Measurements from ENCODE around the gene KCNJ8. TPM values are rescaled to one million over a fixed set of nuclear protein-coding genes. Genes with fewer than 3 reads are reported as not detected.

The KCNJ8 gene
- total RNA-seq (2021; fragmentation: NEBNext Ultra II Directional; extraction: Animal tissue kit (Norgen Biotek cat#: 25700)) (0.96 and 1.4 TPM in 2 replicates), polyA plus RNA-seq (2011; rRNA removed) (0.48 and 0.78 TPM in 2 replicates), polyA minus RNA-seq (2011; rRNA and poly(A)+ RNA removed) (1.1 and 1.3 TPM in 2 replicates)
- polyA plus RNA-seq (2011; cell fraction: cytosol; rRNA removed) = 0.54 TPM
- 0.57 TPM for polyA plus RNA-seq (2011; cell fraction: nucleus; rRNA removed)
- 0.57 to 1.2 TPM (median 0.81 TPM) in 4 replicates for polyA plus RNA-seq (2012, experiment 1 of 2)
- polyA plus RNA-seq (2012, experiment 2 of 2) = 0.25 TPM
- polyA plus RNA-seq (2013, experiment 1 of 2) = 0.85 TPM
- polyA plus RNA-seq (2013, experiment 2 of 2) = 0.98 TPM
- 0.59 TPM for polyA minus RNA-seq (2011; cell fraction: cytosol; rRNA and poly(A)+ RNA removed)
- 1.7 TPM for polyA minus RNA-seq (2011; cell fraction: nucleus; rRNA and poly(A)+ RNA removed)
- long read RNA-seq, experiment 1, partial matches to known transcripts = 0 of 3 reads
- long read RNA-seq, experiment 1, other reads (novel, unspliced or antisense) = 1 of 3 reads
- long read RNA-seq, experiment 2, partial matches to known transcripts = 0 of 2 reads
- long read RNA-seq, experiment 2, other reads (novel, unspliced or antisense) = 2 of 2 reads

DNA sequence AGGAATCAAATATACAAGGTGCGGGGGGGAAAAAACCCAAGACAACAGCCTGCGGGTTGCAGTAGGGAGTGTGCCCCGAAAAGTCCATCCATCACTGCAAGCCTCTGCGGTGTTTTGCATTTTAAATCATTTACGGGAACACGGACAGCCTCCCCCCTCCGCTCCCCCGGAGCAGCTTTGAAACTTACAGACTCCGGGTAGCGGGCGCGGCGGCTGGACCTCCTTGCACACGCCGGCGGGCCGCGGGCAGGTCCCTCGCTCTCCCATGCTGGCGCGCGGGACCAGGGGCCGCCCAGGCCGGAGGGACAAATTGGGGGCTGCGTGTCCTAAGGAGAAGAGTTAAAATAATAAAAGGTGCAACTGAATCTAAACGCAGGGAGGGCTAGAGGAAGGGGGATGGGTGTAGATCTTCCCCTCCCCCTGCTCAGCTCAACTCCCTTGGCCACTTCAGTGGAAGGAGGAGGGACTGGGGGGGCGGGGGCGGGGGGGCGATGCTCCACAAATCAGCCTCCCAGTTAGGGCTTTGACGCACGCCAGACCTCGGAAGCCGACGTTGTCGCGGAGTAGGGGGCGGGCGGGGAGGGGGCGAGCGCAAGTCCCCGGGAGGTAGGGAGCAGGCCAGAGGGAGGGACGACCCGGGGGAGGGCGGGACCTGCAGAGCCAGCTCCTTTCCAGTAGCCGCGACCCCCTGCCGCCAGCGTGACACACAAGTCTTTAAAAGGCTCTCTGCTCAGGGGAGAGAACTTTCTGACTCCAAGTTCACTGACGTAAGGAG is at the start of gene KCNJ8:
Gene KCNJ8, minus strand, starts transcription at position 349 of the 775 bp plus-strand sequence. CDS start 1,090 bp downstream, outside the sequence.
- FAIRE-seq (no peak), DNase-seq (ENCODE audit: low read depth in 1 of 2, low spot score in 2 of 2) (peak; percentile 53 to 75)
- no peak within 1 kb of the TSS for H2BK20ac ChIP-seq (ENCODE audit: low read length)
- H2BK12ac ChIP-seq (ENCODE audit: low read depth, low read length) = no peak within 1 kb of the TSS
- ChIA-PET POLR2A (ENCODE audit: partially characterized antibody) (interaction anchor here (0.6 kb wide), 1 partner anchor 159 kb away, joined by 3 read pairs; no protein-coding TSS in a partner anchor), CTCF (ENCODE audit: partially characterized antibody) (interaction anchor here (1.3 kb wide), 2 partner anchors 213 to 215 kb away, joined by 4 to 5 read pairs; no protein-coding TSS in a partner anchor)
- no peak within 1 kb of the TSS for H3K14ac ChIP-seq (ENCODE audit: insufficient read length)
- no peak within 1 kb of the TSS for H4K8ac ChIP-seq (ENCODE audit: extremely low read depth, insufficient read depth, low read length)
- no peaks in the 10 kb centered on the region for H3K9me3 ChIP-seq (ENCODE audit: insufficient read depth in 2 of 2, low read depth in 1 of 2, low read length in 1 of 2)
- H3K27me3 ChIP-seq (replicated peaks in 1 of 4; ENCODE audit: control insufficient read depth in 3 of 4, extremely low read depth in 1 of 4, insufficient read depth in 3 of 4, low read length in 3 of 4) = peaks cover 0 to 9% (median 2%) of the 10 kb centered on the region in 4 experiments; a peak in 3 of 7 replicates
- 1% methylated on average over 39 of the region's 49 CpGs; no CpG with 5 or more reads in 1 of the 2 experiments for WGBS, 2 experiments (ENCODE audit: extremely low coverage in 1 of 2, insufficient coverage in 1 of 2, insufficient read length in 1 of 2, insufficient replicate concordance in 2 of 2, low coverage in 1 of 2, low lambda C conversion rate in 2 of 2, missing lambda C conversion rate in 1 of 2)
- peaks cover 0 to 6% (median 0%) of the 10 kb centered on the region in 4 experiments; a peak in 1 of 7 replicates for H3K4me1 ChIP-seq (replicated peaks in 1 of 4; ENCODE audit: control insufficient read depth in 3 of 4, insufficient read depth in 4 of 4, low read length in 3 of 4)
- H4K91ac ChIP-seq (replicated peaks; ENCODE audit: insufficient read length, low read length) = no peak within 1 kb of the TSS
- H4K20me1 ChIP-seq (replicated peaks in 1 of 2; ENCODE audit: control insufficient read depth in 1 of 2, insufficient read depth in 2 of 2, low read length in 2 of 2) = no peaks in the 10 kb centered on the region
- H3K79me2 ChIP-seq (ENCODE audit: control insufficient read depth in 1 of 2, insufficient read depth in 2 of 2, low read length in 2 of 2) = no peaks in the 10 kb centered on the region
- H2AK5ac ChIP-seq (ENCODE audit: low read depth, low read length) = no peak within 1 kb of the TSS
- no peak within 1 kb of the TSS for H3K27ac ChIP-seq (ENCODE audit: low read depth, low read length)
- H2AFZ ChIP-seq (ENCODE audit: low read length) = peak within 1 kb of the TSS; percentile 59; the same call in 1 of the 2 replicates
- no peak within 1 kb of the TSS for H2BK5ac ChIP-seq (ENCODE audit: low read depth, low read length)
- no peaks in the 10 kb centered on the region for H3K36me3 ChIP-seq (ENCODE audit: control insufficient read depth in 2 of 4, insufficient read depth in 4 of 4, low read length in 3 of 4)
- no peak within 1 kb of the TSS for H3K56ac ChIP-seq (replicated peaks; ENCODE audit: insufficient read length, low read depth, low read length)
- H3K9ac ChIP-seq (replicated peaks in 1 of 4; ENCODE audit: extremely low read depth in 1 of 4, low read depth in 3 of 4, low read length in 3 of 4) = peak within 1 kb of the TSS in 1 of 4 experiments; percentile 61; a peak in 1 of 7 replicates
- no peak within 1 kb of the TSS for H3K23ac ChIP-seq (ENCODE audit: insufficient read length)
- peak within 1 kb of the TSS; percentile 53 to 76 for H3K4me2 ChIP-seq (ENCODE audit: insufficient read depth in 1 of 2, low read depth in 2 of 2, low read length in 2 of 2)
- no peak within 1 kb of the TSS for H3K4ac ChIP-seq (replicated peaks; ENCODE audit: insufficient read length, low read depth, low read length)
- no peak within 1 kb of the TSS for H2BK120ac ChIP-seq (replicated peaks; ENCODE audit: low read depth, low read length)
- H3K18ac ChIP-seq (ENCODE audit: extremely low read depth, low read length) = no peak within 1 kb of the TSS
- no peaks in the 10 kb centered on the region for H3K23me2 ChIP-seq (ENCODE audit: low read depth, low read length)
- peak; percentile 58 for TF ChIP-seq KDM4A (IDR thresholded peaks at IDR 0.05; ENCODE audit: low read depth, low read length, severe bottlenecking)
- no peak for TF ChIP-seq TAF1 (IDR thresholded peaks at IDR 0.05; ENCODE audit: low read depth, low read length)
- TF ChIP-seq SIN3A (conservative IDR thresholded peaks at IDR 0.05 in 1 of 2, IDR thresholded peaks at IDR 0.05 in 1 of 2; ENCODE audit: low read depth in 1 of 2, low read length in 2 of 2) = no peak
- peak; percentile 42 for TF ChIP-seq ASH2L (IDR thresholded peaks at IDR 0.05; ENCODE audit: low read length)
- TF ChIP-seq PHF8 (conservative IDR thresholded peaks at IDR 0.05; ENCODE audit: low read depth, low read length) = 0 out of 2 replicates have a peak, but pooled peaks have one; percentile 7
- TF ChIP-seq, protein P1, sequence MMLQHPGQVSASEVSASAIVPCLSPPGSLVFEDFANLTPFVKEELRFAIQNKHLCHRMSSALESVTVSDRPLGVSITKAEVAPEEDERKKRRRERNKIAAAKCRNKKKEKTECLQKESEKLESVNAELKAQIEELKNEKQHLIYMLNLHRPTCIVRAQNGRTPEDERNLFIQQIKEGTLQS (IDR thresholded peaks at IDR 0.05; ENCODE audit: insufficient read depth, low read depth, low read length) = no peak
- no peak within 1 kb of the TSS for H2BK15ac ChIP-seq (ENCODE audit: low read length)
- no peaks in the 10 kb centered on the region for H3K79me1 ChIP-seq (ENCODE audit: low read depth, low read length)
- H4K5ac ChIP-seq (ENCODE audit: insufficient read length, low read depth, low read length) = no peak within 1 kb of the TSS
- H3K4me3 ChIP-seq (ENCODE audit: extremely low read depth in 1 of 4, insufficient read depth in 2 of 4, low read depth in 3 of 4, low read length in 4 of 4) = peak within 1 kb of the TSS; percentile 33 to 97 (median 62)
